Prostate gland (tissue), 2 donors: ENCODE results near the gene AKT2.

ENCODE experiments used
- CTCF ChIP-seq, 4 experiments: fragments of 200-600 bp in 2 of 4; fragments of 450-650 bp in 2 of 4; sonication (generic) in 2 of 4; IDR thresholded peaks; 1 replicate in 3 of 4; 2 replicates in 1 of 4; pipeline ENCODE4 v1.5.1; 2016 to 2019; ENCODE audit warnings: antibody characterized with exemption in 4 of 4, mild to moderate bottlenecking in 2 of 4, moderate library complexity in 2 of 4
- POLR2AphosphoS5 ChIP-seq: sonication (generic); formaldehyde crosslinking; IDR thresholded peaks from one replicate; pipeline ENCODE4 v1.6.1; 2017; ENCODE audit warnings: antibody characterized with exemption

DNA sequence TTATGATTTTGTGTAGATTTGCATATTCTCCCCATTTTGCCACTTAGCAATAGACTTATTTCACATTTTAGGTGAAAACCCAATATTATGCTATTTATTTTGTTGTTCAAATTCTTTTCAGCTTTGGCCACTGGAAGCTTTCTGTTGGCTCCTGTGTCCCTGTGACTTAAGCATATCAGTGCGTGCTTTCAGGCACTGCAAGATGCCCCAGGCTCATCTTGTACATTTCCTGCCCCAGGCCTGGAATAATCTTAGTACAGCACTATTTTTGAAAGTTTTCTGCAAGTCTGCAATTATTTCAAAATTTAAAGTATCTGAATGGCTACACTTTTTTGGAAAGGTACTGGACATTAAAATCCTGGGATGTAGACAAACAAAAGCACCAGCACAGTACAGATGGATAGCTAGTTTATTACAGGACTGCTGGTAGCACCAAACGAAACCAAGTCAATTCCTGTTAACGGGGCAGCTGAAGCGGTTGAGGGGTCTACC is 55.2 kb downstream of the AKT2 start:
- TF ChIP-seq POLR2AphosphoS5 (no peak), CTCF (IDR thresholded peaks at IDR 0.05) (no peak)
